Thymus (tissue), 11 donors: ENCODE measurements around the gene UMAD1. TPM values are rescaled to one million over a fixed set of nuclear protein-coding genes. Genes with fewer than 3 reads are reported as not detected.
"Not testable (repeated sequence)": the region's sequence is repeated elsewhere in the genome, so short reads cannot be mapped to it uniquely, and the experiment has no call there.

ENCODE experiments used
- DNase-seq, 9 donors: peaks; one replicate each; pipeline ENCODE4 v3.0.0-alpha.2; 2013; ENCODE audit warnings: low spot score in 9 of 9, low read depth in 6 of 9, missing footprints in 1 of 9
- H3K27ac ChIP-seq, 2 donors: one replicate each; pipeline ENCODE4 v1.5.1; 2013; ENCODE audit warnings: control low read depth in 1 of 2, low read depth in 1 of 2, low read length in 1 of 2, mild to moderate bottlenecking in 1 of 2, moderate library complexity in 1 of 2
- H3K27me3 ChIP-seq, 2 donors: one replicate each; pipeline ENCODE4 v1.5.1; 2013; ENCODE audit warnings: low read length in 1 of 2; ENCODE audit not compliant: control insufficient read depth in 2 of 2, insufficient read depth in 1 of 2
- H3K36me3 ChIP-seq, 2 donors: one replicate each; pipeline ENCODE4 v1.5.1; 2013; ENCODE audit warnings: low read length in 1 of 2, mild to moderate bottlenecking in 1 of 2, moderate library complexity in 1 of 2; ENCODE audit not compliant: control insufficient read depth in 2 of 2, insufficient read depth in 2 of 2
- H3K4me1 ChIP-seq, 2 donors: one replicate each; pipeline ENCODE4 v1.5.1; 2013; ENCODE audit warnings: low read length in 2 of 2; ENCODE audit not compliant: control insufficient read depth in 2 of 2, insufficient read depth in 2 of 2
- H3K4me3 ChIP-seq, 2 donors: one replicate each; pipeline ENCODE4 v1.5.1; 2013; ENCODE audit warnings: low read length in 2 of 2, control low read depth in 1 of 2, mild to moderate bottlenecking in 1 of 2
- H3K9me3 ChIP-seq, 2 donors: one replicate each; pipeline ENCODE4 v1.5.1; 2013; ENCODE audit warnings: low read length in 1 of 2, mild to moderate bottlenecking in 1 of 2; ENCODE audit not compliant: control insufficient read depth in 2 of 2, insufficient read depth in 1 of 2
- WGBS: extraction: QIAGEN DNeasy Blood & Tissue Kit; methylation state at CpG from one replicate; pipeline ENCODE4 v1.1.7; 2013; 5-methylcytosine and 5-hydroxymethylcytosine counted together
- polyA plus RNA-seq: library from polyadenylated mRNA; stranded (reverse); fragments of 200-250 nt; gene quantifications from one replicate; pipeline ENCODE4 v1.2.3, GENCODE V29; 2013
- total RNA-seq: library from RNA; stranded (reverse); fragments of 120-200 nt; gene quantifications from one replicate; pipeline ENCODE4 v1.2.4, GENCODE V29; 2013
- donor health status: healthy.

The UMAD1 gene
- total and polyA plus RNA-seq, 2 donors, result 15.7 to 21.9 TPM

DNA sequence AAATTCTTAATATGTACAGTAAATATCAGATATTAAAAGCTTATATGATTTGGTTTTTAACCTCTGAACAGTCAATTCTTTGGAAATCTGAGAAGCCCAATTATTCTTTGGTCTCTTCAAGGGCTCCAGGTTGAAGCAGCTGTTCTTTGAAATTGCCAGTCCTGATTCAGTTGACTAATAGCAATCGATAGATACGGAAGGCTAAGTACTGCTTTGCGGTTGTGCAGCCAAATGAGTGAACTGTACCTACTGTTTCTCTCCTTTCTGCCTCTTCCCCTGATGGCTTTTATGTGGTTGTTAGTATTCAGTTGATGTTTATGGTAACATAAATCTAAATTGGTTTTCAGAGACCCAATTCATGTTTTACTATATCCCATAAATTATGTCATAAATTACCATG, 181.0 kb downstream of the UMAD1 start:
- H3K9me3 ChIP-seq, result no peaks in the 10 kb centered on the region
- WGBS, result 98% methylated on average over 3 of the region's 3 CpGs
- no peaks in the 10 kb centered on the region for H3K27me3 ChIP-seq
- no peak overlapping the region for H3K27ac ChIP-seq
- H3K36me3 ChIP-seq, result no peaks in the 10 kb centered on the region
- no peak overlapping the region for H3K4me3 ChIP-seq
- DNase-seq, result no peak
- H3K4me1 ChIP-seq, result peaks cover 2 to 4% of the 10 kb centered on the region in 2 donors

DNA sequence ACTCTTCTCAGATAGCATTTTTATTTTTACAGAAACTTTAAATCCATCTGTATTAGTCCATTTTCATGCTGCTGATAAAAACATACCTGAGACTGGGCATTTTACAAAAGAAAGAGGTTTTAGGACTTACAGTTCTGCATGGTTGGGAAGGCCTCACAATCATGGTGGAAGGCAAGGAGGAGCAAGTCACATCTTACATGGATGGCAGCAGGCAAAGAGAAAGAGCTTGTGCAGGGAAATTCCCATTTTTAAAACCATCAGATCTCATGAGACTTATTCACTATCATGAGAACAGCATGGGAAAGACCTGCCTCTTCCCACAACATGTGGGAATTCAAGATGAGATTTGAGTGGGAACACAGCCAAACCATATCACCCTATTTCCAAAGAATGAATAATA, 184.7 kb downstream of the UMAD1 start:
- H3K9me3 ChIP-seq, H3K27me3 ChIP-seq, DNase-seq, H3K36me3 ChIP-seq, H3K4me1 ChIP-seq, H3K27ac ChIP-seq, H3K4me3 ChIP-seq: not testable (repeated sequence)

DNA sequence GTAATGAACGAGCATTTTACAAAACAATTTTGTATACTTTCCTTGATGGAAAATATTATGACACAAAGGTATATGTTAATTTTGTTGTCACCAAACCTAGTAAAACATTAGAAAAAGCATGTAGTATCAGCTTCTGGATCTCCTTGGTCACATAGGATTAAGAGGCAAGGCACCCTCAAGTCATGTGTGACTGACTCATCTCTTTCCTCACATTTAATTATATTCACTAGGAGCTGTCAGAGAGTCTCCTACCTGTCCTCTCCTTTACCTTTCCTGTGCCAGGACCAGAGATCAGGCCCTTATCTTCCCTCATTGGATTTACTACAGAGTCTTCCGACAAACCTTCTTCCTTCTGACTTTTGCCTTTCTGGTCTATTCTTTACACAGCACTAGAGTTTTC, 189.1 kb downstream of the UMAD1 start:
- H3K36me3 ChIP-seq, result no peaks in the 10 kb centered on the region
- no peak overlapping the region for H3K27ac ChIP-seq
- H3K4me1 ChIP-seq, result peaks cover 0 to 2% of the 10 kb centered on the region in 2 donors
- DNase-seq, result no peak
- WGBS, result 96% methylated on average over 2 of the region's 2 CpGs
- no peaks in the 10 kb centered on the region for H3K9me3 ChIP-seq
- H3K4me3 ChIP-seq, result no peak overlapping the region
- no peaks in the 10 kb centered on the region for H3K27me3 ChIP-seq

DNA sequence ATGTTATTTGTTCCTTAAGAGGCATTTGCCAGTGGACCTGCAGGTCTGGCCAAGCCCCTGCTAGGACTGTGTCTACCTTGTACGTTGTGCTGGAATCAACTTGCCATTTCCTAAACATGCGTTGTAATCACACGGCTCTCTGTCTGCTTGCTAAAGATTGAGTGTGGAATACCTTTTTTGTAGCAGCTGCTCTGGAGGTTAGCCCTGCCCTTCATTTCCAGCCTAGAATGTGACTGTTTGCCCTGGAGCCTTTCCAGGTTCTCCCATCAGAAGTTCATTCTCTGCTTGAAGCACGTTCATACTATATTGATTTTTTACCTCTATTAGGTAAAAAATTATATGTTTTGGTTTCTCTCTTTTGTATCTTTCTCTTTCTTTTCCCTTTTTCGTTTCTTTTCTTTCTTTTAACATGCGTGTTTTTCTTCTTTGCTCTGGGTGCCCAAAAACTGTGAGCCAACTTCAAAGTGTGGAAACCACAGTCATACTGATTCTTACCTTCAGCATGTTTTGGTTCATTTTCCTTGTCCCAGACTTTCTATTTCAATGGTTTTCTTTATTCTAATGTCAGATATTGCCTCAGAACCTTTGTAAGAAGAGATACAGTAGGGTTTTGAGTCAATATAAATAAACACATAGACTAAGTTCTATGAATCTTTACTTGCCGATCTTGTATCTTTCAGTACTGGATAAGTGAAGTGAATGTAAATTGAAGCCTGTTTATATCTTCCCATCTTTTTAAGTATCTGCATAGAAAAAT, 189.7 kb downstream of the UMAD1 start:
- Histone ChIP-seq H3K9me3 (no peaks in the 10 kb centered on the region), H3K4me1 (peaks cover 0 to 2% of the 10 kb centered on the region in 2 donors), H3K4me3 (no peak overlapping the region), H3K27ac (no peak overlapping the region), H3K27me3 (no peaks in the 10 kb centered on the region), H3K36me3 (no peaks in the 10 kb centered on the region)
- WGBS, result 86% methylated on average over 7 of the region's 7 CpGs
- no peak for DNase-seq

DNA sequence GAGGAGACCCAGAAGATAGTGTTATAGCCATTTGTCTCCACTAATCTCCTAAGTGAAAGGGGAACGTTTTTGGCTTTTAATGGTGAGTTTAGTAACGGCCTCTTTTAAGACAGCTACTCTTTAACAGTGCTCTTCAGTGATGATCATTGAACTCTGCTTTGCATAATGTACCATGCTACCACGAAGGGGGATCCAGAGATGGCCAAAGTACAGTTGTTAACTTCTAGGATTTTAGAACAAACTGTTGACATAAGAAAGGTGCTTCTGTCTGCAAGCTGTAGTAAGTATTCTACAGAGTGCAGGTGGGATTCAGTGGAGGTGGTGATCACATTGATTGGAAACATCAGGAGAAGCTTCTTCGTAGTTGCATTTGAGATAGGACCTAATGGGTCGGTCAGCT, 192.0 kb downstream of the UMAD1 start:
- DNase-seq, result no peak
- H3K4me1 ChIP-seq, result peaks cover 0 to 2% of the 10 kb centered on the region in 2 donors
- no peaks in the 10 kb centered on the region for H3K36me3 ChIP-seq
- WGBS, result 98% methylated on average over 5 of the region's 5 CpGs
- no peaks in the 10 kb centered on the region for H3K9me3 ChIP-seq
- no peak overlapping the region for H3K4me3 ChIP-seq
- no peak overlapping the region for H3K27ac ChIP-seq
- no peaks in the 10 kb centered on the region for H3K27me3 ChIP-seq

DNA sequence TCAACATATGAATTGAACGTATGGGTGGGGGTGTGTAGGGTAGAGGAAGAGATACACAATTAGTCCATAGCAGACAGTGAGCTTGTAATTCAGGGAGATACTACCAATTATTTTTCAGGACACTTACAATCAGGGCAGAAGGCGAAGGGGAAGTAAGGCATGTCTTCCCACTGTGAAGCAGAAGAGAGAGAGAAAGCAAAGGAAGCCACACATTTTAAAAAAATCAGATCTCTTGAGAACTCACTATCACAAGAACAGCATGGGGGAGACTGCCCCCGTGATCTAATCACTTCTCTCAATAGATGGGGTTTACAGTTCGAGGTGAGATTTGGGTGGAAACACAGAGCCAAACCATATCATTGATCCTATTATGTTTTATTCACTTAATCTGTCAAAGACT, 194.2 kb downstream of the UMAD1 start:
- no peak overlapping the region for H3K4me3 ChIP-seq
- peaks cover 0 to 2% of the 10 kb centered on the region in 2 donors for H3K4me1 ChIP-seq
- no peaks in the 10 kb centered on the region for H3K9me3 ChIP-seq
- DNase-seq, result no peak
- H3K36me3 ChIP-seq, result no peaks in the 10 kb centered on the region
- H3K27me3 ChIP-seq, result no peaks in the 10 kb centered on the region
- no peak overlapping the region for H3K27ac ChIP-seq
- WGBS, result 75% methylated on average over 4 of the region's 4 CpGs

DNA sequence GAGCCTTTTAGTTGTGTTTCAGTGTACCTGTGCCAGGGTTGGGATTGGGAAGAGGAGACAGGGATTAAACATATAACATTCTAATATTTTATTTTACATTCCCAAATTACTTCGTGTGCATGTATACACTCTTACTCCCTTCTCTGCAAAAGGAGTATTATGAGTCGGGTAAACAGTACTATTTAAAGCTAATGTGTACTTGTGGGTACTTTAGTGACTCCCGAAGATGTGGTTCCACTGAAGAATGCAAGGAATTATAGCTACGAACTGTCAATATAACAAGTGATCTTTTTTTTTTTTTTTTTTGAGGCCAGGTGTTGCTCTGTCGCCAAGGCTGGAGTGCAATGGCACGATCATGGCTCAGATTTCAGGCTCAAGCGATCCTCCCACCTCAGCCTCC, 200.5 kb downstream of the UMAD1 start:
- peaks cover 0 to 5% of the 10 kb centered on the region in 2 donors for H3K4me1 ChIP-seq
- DNase-seq, result no peak
- H3K27ac ChIP-seq, result no peak overlapping the region
- H3K36me3 ChIP-seq, result no peaks in the 10 kb centered on the region
- no peaks in the 10 kb centered on the region for H3K9me3 ChIP-seq
- WGBS, result 98% methylated on average over 7 of the region's 7 CpGs
- no peak overlapping the region for H3K4me3 ChIP-seq
- H3K27me3 ChIP-seq, result no peaks in the 10 kb centered on the region

DNA sequence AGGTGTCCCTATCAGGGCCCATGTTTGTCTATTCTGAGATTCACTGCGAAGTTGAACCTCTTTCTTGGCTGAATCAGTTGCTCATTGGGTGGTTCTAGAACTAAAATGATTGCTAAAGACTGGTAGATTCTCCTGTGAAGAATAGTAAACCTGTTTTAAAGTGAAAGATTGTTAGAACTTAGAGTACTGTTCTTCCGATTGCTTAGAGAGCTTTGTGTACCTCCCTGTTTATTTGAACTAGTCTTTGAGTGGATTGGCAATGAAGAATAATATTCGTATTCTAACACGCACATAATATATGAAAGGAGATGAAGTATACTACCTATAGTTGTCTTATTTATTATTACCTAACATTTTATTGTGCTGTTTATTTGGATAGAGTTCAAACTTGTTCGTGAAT, 202.7 kb downstream of the UMAD1 start:
- Histone ChIP-seq H3K27me3 (no peaks in the 10 kb centered on the region), H3K36me3 (no peaks in the 10 kb centered on the region), H3K9me3 (no peaks in the 10 kb centered on the region), H3K4me1 (peaks cover 0 to 5% of the 10 kb centered on the region in 2 donors), H3K27ac (no peak overlapping the region), H3K4me3 (no peak overlapping the region)
- DNase-seq, result no peak
- WGBS, result 98% methylated on average over 5 of the region's 5 CpGs

DNA sequence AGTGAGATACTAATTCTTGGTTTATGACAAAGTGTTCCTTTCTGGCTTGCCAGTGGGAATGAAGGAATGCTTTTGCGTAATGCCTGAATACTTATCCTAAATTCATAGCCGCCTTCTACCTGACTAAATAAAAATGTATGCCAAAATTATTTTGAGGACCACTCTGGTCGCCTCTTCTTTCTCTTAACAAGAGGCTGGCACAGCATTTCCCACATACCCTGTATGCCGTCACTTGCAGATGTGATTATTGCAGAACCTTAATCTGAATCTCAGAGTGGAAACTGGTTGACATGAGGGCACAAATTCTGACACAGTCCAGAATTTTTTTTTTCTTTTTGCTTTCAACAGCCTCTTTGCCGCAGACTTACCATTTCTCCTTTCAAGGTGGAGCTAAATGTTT, 203.4 kb downstream of the UMAD1 start:
- DNase-seq, result no peak

More for the DNA sequence above, 203.4 kb downstream of the UMAD1 start:
- Histone ChIP-seq H3K9me3 (no peaks in the 10 kb centered on the region), H3K36me3 (no peaks in the 10 kb centered on the region), H3K4me1 (peaks cover 0 to 5% of the 10 kb centered on the region in 2 donors), H3K27me3 (no peaks in the 10 kb centered on the region), H3K4me3 (no peak overlapping the region), H3K27ac (no peak overlapping the region)
- 78% methylated on average over 5 of the region's 5 CpGs for WGBS
